GM12875 (cell line): Measurements from ENCODE around the gene CALHM2.
"Not testable (repeated sequence)": the region's sequence is repeated elsewhere in the genome, so short reads cannot be mapped to it uniquely, and the experiment has no call there.

Source experiments
- H3K4me3 ChIP-seq: one replicate; pipeline ENCODE4 v1.5.1; 2011; ENCODE audit warnings: low read depth, low read length, control low read depth
- TF ChIP-seq, protein P1 (sequence below): IDR thresholded peaks from 2 replicates; pipeline ENCODE4 v1.5.1; 2011; ENCODE audit warnings: low read depth, mild to moderate bottlenecking, control low read depth, inconsistent platforms, low read length, moderate library complexity, borderline replicate concordance; ENCODE audit not compliant: insufficient read depth

CALHM2 gene

DNA sequence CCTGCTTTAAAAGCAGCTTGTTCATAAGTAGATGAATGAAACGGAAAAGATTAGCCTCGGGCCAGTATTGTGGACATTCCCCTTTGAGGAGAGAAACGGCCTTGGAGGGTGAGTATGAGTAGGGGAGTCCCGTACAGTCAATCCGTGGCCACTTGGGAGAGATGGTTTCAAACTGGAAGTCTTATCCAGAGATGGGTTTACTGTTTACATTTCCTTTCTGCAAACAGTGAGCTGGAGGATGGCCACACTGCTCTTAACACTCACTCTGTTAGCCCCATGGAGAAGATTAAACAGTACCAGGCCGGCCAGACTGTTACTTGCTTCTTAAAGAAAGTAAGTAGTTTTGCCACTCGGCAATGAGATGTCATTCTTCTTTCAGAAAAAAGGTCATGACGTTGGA lies 20.3 kb downstream of the CALHM2 start:
- H3K4me3 ChIP-seq = no peak overlapping the region
- TF ChIP-seq, protein P1, sequence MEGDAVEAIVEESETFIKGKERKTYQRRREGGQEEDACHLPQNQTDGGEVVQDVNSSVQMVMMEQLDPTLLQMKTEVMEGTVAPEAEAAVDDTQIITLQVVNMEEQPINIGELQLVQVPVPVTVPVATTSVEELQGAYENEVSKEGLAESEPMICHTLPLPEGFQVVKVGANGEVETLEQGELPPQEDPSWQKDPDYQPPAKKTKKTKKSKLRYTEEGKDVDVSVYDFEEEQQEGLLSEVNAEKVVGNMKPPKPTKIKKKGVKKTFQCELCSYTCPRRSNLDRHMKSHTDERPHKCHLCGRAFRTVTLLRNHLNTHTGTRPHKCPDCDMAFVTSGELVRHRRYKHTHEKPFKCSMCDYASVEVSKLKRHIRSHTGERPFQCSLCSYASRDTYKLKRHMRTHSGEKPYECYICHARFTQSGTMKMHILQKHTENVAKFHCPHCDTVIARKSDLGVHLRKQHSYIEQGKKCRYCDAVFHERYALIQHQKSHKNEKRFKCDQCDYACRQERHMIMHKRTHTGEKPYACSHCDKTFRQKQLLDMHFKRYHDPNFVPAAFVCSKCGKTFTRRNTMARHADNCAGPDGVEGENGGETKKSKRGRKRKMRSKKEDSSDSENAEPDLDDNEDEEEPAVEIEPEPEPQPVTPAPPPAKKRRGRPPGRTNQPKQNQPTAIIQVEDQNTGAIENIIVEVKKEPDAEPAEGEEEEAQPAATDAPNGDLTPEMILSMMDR = no peak

DNA sequence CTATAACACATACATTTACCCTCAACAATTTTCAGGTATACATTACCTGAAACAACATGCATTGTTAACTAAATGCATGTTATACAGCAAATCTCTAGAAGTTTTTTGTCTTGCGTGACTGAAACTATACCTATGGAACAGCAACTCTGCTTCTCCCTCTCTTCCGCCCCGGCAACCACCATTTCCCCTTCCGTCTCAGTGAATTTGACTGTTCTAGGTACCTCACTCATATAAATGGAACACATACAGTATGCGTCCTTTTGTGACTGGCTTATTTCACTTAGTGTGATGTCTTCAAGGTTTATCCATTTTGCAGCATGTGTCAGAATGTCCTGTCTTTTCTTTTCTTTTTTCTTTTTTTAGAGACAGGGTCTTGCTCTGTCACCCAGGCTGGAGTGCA lies 22.5 kb downstream of the CALHM2 start:
- TF ChIP-seq, protein P1 = no peak
- H3K4me3 ChIP-seq = no peak overlapping the region

DNA sequence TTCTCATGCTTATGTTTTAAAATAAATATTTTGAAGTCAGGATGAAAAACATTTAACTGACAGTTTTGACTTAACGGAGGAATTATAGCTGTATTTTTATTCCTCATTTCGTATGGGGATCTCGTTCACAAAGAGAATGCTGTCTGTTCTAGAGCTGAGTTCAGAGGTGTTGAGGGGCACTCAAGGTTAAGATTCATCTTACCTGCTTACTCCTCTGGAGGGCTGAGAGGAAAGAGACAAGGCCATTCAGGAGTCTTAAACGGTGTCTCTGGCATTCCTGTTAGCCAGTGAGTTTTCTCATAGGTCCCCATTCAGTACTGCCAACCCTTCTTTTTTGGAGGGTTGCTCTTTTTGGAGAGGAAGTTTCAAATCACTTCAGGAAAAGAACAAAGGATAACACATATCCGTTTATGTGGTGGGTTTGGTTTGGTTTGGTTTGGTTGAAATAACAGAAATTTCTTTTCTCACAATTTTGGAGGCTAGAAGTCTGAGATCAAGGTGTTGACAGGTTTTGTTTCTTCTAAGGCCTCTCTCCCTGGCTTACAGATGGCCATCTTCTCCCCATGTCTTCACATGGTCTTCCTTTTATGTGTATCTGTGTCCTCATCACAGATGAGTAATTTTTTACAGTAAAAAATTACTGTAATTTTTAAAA lies 23.1 kb downstream of the CALHM2 start:
- no peak overlapping the region for H3K4me3 ChIP-seq
- TF ChIP-seq, protein P1 = no peak

DNA sequence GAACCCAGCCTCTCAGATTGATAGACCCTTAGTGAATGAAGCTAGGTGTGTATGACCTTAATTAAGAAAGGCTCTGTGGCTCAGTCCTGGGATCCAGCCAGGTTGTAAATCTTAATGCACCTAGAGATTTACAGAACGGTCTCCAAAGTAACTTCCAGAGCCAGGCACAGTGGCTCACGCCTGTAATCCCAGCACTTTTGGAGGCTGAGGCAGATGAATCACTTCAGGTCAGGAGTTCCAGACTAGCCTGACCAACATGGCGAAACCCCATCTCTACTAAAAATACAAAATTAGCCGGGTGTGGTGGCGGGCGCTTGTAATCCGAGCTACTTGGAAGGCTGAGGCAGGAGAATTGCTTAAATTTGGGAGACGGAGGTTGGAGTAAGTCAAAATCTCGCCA lies 24.3 kb downstream of the CALHM2 start:
- TF ChIP-seq, protein P1 = no peak

DNA sequence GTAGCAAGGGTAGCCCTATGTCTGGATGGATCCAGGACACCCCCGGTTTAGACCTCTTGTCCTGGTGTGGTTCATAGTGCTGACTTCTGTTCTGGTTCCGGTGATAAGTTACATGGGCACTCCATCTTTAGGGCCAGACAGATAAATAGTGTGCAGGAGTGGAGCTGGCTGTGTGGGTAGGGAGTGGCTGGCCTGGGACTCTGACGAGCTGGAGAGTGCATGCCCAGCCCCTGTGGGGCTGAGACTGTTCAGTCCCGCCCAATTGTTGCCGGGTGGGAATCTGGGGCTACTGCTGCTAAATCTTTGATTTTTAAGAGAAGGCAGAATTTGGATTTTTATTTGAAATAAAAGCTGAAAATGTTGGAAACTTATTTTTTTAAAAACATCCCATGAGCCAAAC lies 28.4 kb downstream of the CALHM2 start:
- TF ChIP-seq, protein P1 = no peak

More for the DNA sequence above, 24.3 kb downstream of the CALHM2 start:
- H3K4me3 ChIP-seq = no peak overlapping the region

DNA sequence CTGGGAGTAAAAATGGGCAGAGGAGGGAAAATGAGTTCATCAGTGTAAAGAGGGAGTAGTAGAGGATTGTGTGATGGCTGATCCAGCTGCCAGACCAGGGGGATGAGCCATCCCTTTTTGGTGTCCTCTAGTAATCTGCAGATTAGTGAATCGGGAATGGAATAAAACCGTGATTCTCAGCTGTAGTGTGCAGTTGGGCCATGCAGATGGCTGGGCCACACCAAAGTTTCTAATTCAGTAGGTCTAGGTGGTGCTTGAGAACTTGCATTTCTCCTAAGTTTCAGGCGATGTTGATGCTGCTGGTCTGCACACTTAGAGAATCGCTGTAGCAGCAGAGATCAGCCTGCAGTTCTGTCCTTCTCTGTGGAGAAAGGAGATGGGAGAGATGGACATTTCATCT lies 33.1 kb downstream of the CALHM2 start:
- no peak overlapping the region for H3K4me3 ChIP-seq
- TF ChIP-seq, protein P1 = no peak

More for the DNA sequence above, 28.4 kb downstream of the CALHM2 start:
- no peak overlapping the region for H3K4me3 ChIP-seq

GRCh38 chr10:103417601-103418000 lies 34.6 kb downstream of the CALHM2 start:
- no peak overlapping the region for H3K4me3 ChIP-seq
- TF ChIP-seq, protein P1 = no peak

GRCh38 chr10:103417148-103417469 lies 35.1 kb downstream of the CALHM2 start:
- not testable (repeated sequence) for H3K4me3 ChIP-seq
